Measurements from ENCODE around the gene SLC28A1. TPM values are rescaled to one million over a fixed set of nuclear protein-coding genes. Genes with fewer than 3 reads are reported as not detected.
A peak's percentile ranks its signal among the peaks of the same experiment; 100 is the strongest.

SLC28A1 gene
- total RNA-seq, 4 donors from 2014 or later = not detected

GRCh38 chr15:84910928-84911623 lies 26.6 kb downstream of the SLC28A1 start:
- peak; percentile 16 for DNase-seq
- Histone ChIP-seq H3K36me3 (no peaks in the 10 kb centered on the region), H3K4me1 (peaks cover 14 to 36% (median 15%) of the 10 kb centered on the region in 4 donors), H3K4me3 (no peak overlapping the region), H3K27ac (peak overlapping the region; percentile 51 to 82 (median 78)), H3K9me3 (no peaks in the 10 kb centered on the region), H3K27me3 (no peaks in the 10 kb centered on the region)
- intact Hi-C loops (cut with DNase I; ENCODE audit: low total_unique reads) (no loop called here), in situ Hi-C loops (cut with MboI; ENCODE audit: low pct_ligation_motif_present in 1 of 4, low pct_unique_long_range_greater_than_20kb in 1 of 4, low sequenced_read_pairs in 3 of 4) (loop anchor here in 1 of 4 donors (25.0 kb wide), 1 partner anchor 324 kb away; no protein-coding TSS in a partner anchor)
- TF ChIP-seq EP300 (IDR thresholded peaks at IDR 0.05; ENCODE audit: low read depth) (no peak), POLR2AphosphoS5 (IDR thresholded peaks at IDR 0.05) (no peak)
- TF ChIP-seq, protein P1, sequence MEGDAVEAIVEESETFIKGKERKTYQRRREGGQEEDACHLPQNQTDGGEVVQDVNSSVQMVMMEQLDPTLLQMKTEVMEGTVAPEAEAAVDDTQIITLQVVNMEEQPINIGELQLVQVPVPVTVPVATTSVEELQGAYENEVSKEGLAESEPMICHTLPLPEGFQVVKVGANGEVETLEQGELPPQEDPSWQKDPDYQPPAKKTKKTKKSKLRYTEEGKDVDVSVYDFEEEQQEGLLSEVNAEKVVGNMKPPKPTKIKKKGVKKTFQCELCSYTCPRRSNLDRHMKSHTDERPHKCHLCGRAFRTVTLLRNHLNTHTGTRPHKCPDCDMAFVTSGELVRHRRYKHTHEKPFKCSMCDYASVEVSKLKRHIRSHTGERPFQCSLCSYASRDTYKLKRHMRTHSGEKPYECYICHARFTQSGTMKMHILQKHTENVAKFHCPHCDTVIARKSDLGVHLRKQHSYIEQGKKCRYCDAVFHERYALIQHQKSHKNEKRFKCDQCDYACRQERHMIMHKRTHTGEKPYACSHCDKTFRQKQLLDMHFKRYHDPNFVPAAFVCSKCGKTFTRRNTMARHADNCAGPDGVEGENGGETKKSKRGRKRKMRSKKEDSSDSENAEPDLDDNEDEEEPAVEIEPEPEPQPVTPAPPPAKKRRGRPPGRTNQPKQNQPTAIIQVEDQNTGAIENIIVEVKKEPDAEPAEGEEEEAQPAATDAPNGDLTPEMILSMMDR (IDR thresholded peaks at IDR 0.05) = no peak
- WGBS, 2 donors (ENCODE audit: low coverage in 1 of 2) = 70 to 94% methylated on average over 4 to 17 of the region's 17 CpGs

GRCh38 chr15:84911879-84912660 lies 27.6 kb downstream of the SLC28A1 start:
- peak overlapping the region; percentile 51 to 82 (median 78) for H3K27ac ChIP-seq
- intact Hi-C loops (cut with DNase I; ENCODE audit: low total_unique reads) (no loop called here), in situ Hi-C loops (cut with MboI; ENCODE audit: low pct_ligation_motif_present in 1 of 4, low pct_unique_long_range_greater_than_20kb in 1 of 4, low sequenced_read_pairs in 3 of 4) (loop anchor here in 1 of 4 donors (25.0 kb wide), 1 partner anchor 325 kb away; no protein-coding TSS in a partner anchor)
- H3K36me3 ChIP-seq = no peaks in the 10 kb centered on the region
- WGBS, 2 donors (ENCODE audit: low coverage in 1 of 2) = 37% methylated on average over 6 of the region's 6 CpGs; no CpG with 5 or more reads in 1 of the 2 donors
- peak; percentile 61 for DNase-seq
- no peaks in the 10 kb centered on the region for H3K9me3 ChIP-seq
- H3K4me3 ChIP-seq = no peak overlapping the region
- peak in 2 of 3 donors; percentile 49 to 67 for TF ChIP-seq POLR2AphosphoS5 (IDR thresholded peaks at IDR 0.05)
- TF ChIP-seq, protein P1 (IDR thresholded peaks at IDR 0.05) = no peak
- no peak for TF ChIP-seq POLR2A (IDR thresholded peaks at IDR 0.05)
- no peak for TF ChIP-seq EP300 (IDR thresholded peaks at IDR 0.05; ENCODE audit: low read depth)
- peaks cover 14 to 36% (median 15%) of the 10 kb centered on the region in 4 donors for H3K4me1 ChIP-seq
- no peaks in the 10 kb centered on the region for H3K27me3 ChIP-seq

GRCh38 chr15:84913360-84913723 lies 28.9 kb downstream of the SLC28A1 start:
- intact Hi-C loops (cut with DNase I; ENCODE audit: low total_unique reads) = no loop called here
- in situ Hi-C loops (cut with MboI; ENCODE audit: low pct_ligation_motif_present in 1 of 4, low pct_unique_long_range_greater_than_20kb in 1 of 4, low sequenced_read_pairs in 3 of 4) = loop anchor here in 1 of 4 donors (25.0 kb wide), 1 partner anchor 326 kb away; no protein-coding TSS in a partner anchor
- Histone ChIP-seq H3K27me3 (no peaks in the 10 kb centered on the region), H3K36me3 (no peaks in the 10 kb centered on the region), H3K27ac (peak overlapping the region; percentile 51 to 82 (median 78)), H3K4me1 (peaks cover 14 to 36% (median 15%) of the 10 kb centered on the region in 4 donors), H3K9me3 (no peaks in the 10 kb centered on the region), H3K4me3 (no peak overlapping the region)
- DNase-seq = no peak
- WGBS, 2 donors (ENCODE audit: low coverage in 1 of 2) = 64 to 83% methylated on average over 1 to 2 of the region's 2 CpGs
- no peak for TF ChIP-seq POLR2A (IDR thresholded peaks at IDR 0.05)
- no peak for TF ChIP-seq POLR2AphosphoS5 (IDR thresholded peaks at IDR 0.05)
- TF ChIP-seq EP300 (IDR thresholded peaks at IDR 0.05; ENCODE audit: low read depth) = no peak
- TF ChIP-seq, protein P1 (IDR thresholded peaks at IDR 0.05) = no peak

- no peak for TF ChIP-seq POLR2AphosphoS5 (IDR thresholded peaks at IDR 0.05)
- no peak for TF ChIP-seq EP300 (IDR thresholded peaks at IDR 0.05; ENCODE audit: low read depth)
- TF ChIP-seq, protein P1 (IDR thresholded peaks at IDR 0.05) = no peak
- TF ChIP-seq POLR2A (IDR thresholded peaks at IDR 0.05) = no peak
- WGBS, 2 donors (ENCODE audit: low coverage in 1 of 2) = 72% methylated on average over 4 of the region's 5 CpGs; no CpG with 5 or more reads in 1 of the 2 donors
- in situ Hi-C loops (cut with MboI; ENCODE audit: low pct_ligation_motif_present in 1 of 4, low pct_unique_long_range_greater_than_20kb in 1 of 4, low sequenced_read_pairs in 3 of 4) (loop anchor here in 1 of 4 donors (25.0 kb wide), 1 partner anchor 327 kb away; no protein-coding TSS in a partner anchor), intact Hi-C loops (cut with DNase I; ENCODE audit: low total_unique reads) (no loop called here)
- Histone ChIP-seq H3K27ac (peak overlapping the region in 3 of 4 donors; percentile 49 to 62 (median 60)), H3K36me3 (no peaks in the 10 kb centered on the region), H3K9me3 (no peaks in the 10 kb centered on the region), H3K27me3 (no peaks in the 10 kb centered on the region), H3K4me3 (no peak overlapping the region), H3K4me1 (peaks cover 14 to 36% (median 15%) of the 10 kb centered on the region in 4 donors)
- DNase-seq = no peak
These were observed 29.9 kb downstream of the SLC28A1 start for GRCh38 chr15:84914351-84914750.
